A673 (cell line): Measurements from ENCODE around the gene CES3. TPM values are rescaled to one million over a fixed set of nuclear protein-coding genes. Genes with fewer than 3 reads are reported as not detected.

Experiments
- BruUV-seq: library from RNA; stranded (reverse); fragments of 400-500 nt; replicated peaks from 2 replicates; lab custom pipeline; 2021; lab: Mats Ljungman, UMichigan
- CTCF ChIA-PET: fragments of 300-600 bp; sonication (Branson Sonifier 250); formaldehyde crosslinking; loops from one replicate; lab custom pipeline; 2022; ENCODE audit warnings: antibody characterized with exemption; lab: Charles Lee
- POLR2A ChIA-PET: fragments of 300-600 bp; sonication (Branson Sonifier 250); formaldehyde crosslinking; loops from one replicate; lab custom pipeline; 2022; ENCODE audit warnings: antibody characterized with exemption; ENCODE audit not compliant: low non-redundant PET; lab: Charles Lee
- DNase-seq: peaks from one replicate; pipeline ENCODE4 v3.0.0-alpha.2; 2015; ENCODE audit warnings: low spot score
- H3K27ac ChIP-seq: fragments of 200-600 bp; sonication (generic); 2 replicates; pipeline ENCODE4 v1.5.1; 2016; ENCODE audit warnings: mixed run types, low read depth, mild to moderate bottlenecking, mixed read lengths, antibody characterized with exemption, low read length; ENCODE audit not compliant: poor library complexity, severe bottlenecking
- H3K27me3 ChIP-seq: fragments of 200-600 bp; sonication (generic); replicated peaks from 2 replicates; pipeline ENCODE4 v1.6.1; 2017; ENCODE audit warnings: mixed run types, low read depth, mild to moderate bottlenecking, mixed read lengths, antibody characterized with exemption, low read length; ENCODE audit not compliant: insufficient read depth, poor library complexity
- H3K36me3 ChIP-seq: fragments of 200-600 bp; sonication (generic); 2 replicates; pipeline ENCODE4 v1.6.1; 2016; ENCODE audit warnings: mixed run types, mild to moderate bottlenecking, mixed read lengths, antibody characterized with exemption, low read length; ENCODE audit not compliant: insufficient read depth, poor library complexity, severe bottlenecking
- H3K4me1 ChIP-seq: fragments of 200-600 bp; sonication (generic); 2 replicates; pipeline ENCODE4 v1.6.1; 2017; ENCODE audit warnings: mixed run types, mild to moderate bottlenecking, mixed read lengths, antibody characterized with exemption, low read length; ENCODE audit not compliant: insufficient read depth, poor library complexity, severe bottlenecking
- H3K4me3 ChIP-seq: fragments of 200-600 bp; sonication (generic); 2 replicates; pipeline ENCODE4 v1.5.1; 2016; ENCODE audit warnings: low read depth, mixed run types, mild to moderate bottlenecking, mixed read lengths, low read length; ENCODE audit not compliant: poor library complexity, severe bottlenecking
- H3K9me3 ChIP-seq: fragments of 200-600 bp; sonication (generic); 2 replicates; pipeline ENCODE4 v1.6.1; 2016; ENCODE audit warnings: mixed run types, low read depth, mild to moderate bottlenecking, mixed read lengths, antibody characterized with exemption, low read length; ENCODE audit not compliant: poor library complexity, severe bottlenecking
- EZH2 ChIP-seq: fragments of 200-600 bp; sonication (generic); IDR thresholded peaks from 2 replicates; pipeline ENCODE4 v1.6.1; 2017; ENCODE audit warnings: borderline replicate concordance, low read depth, mild to moderate bottlenecking, mixed read lengths, antibody characterized with exemption, low read length; ENCODE audit not compliant: poor library complexity, severe bottlenecking
- intact Hi-C: fragments of 100-400 bp; cut with micrococcal nuclease; formaldehyde crosslinking; loops from one replicate; pipeline ENCODE4 v1.10.0; 2022; ENCODE audit not compliant: unreplicated experiment
- total RNA-seq: library from RNA; stranded (reverse); gene quantifications from 2 replicates; pipeline ENCODE4 v1.2.3, GENCODE V29; 2021
- TF ChIP-seq, protein P1 (sequence below): fragments of 300-800, 200-600 bp; sonication (generic); conservative IDR thresholded peaks from 2 replicates; pipeline ENCODE4 v1.5.1; 2017; ENCODE audit warnings: low read depth, mild to moderate bottlenecking, antibody characterized with exemption, low read length, moderate library complexity, mixed read lengths

CES3 gene
- total RNA-seq, 1 experiment from 2014 or later: 3.9 TPM

GRCh38 chr16:66916518-66916917 is 44.5 kb upstream of the CES3 start:
- Histone ChIP-seq H3K27me3 (no peaks in the 10 kb centered on the region), H3K36me3 (no peaks in the 10 kb centered on the region), H3K4me1 (no peaks in the 10 kb centered on the region), H3K9me3 (no peaks in the 10 kb centered on the region), H3K4me3 (no peak overlapping the region), H3K27ac (no peak overlapping the region)
- no peak for DNase-seq
- CTCF ChIA-PET: interaction anchor here (0.7 kb wide), 1 partner anchor 22 kb away, joined by 3 read pairs; no protein-coding TSS in a partner anchor
- intact Hi-C loops: no loop called here
- POLR2A ChIA-PET: interaction anchor here (0.7 kb wide), 1 partner anchor 259 kb away, joined by 7 read pairs; no protein-coding TSS in a partner anchor
- BruUV-seq: no TSS peak
- TF ChIP-seq, protein P1, sequence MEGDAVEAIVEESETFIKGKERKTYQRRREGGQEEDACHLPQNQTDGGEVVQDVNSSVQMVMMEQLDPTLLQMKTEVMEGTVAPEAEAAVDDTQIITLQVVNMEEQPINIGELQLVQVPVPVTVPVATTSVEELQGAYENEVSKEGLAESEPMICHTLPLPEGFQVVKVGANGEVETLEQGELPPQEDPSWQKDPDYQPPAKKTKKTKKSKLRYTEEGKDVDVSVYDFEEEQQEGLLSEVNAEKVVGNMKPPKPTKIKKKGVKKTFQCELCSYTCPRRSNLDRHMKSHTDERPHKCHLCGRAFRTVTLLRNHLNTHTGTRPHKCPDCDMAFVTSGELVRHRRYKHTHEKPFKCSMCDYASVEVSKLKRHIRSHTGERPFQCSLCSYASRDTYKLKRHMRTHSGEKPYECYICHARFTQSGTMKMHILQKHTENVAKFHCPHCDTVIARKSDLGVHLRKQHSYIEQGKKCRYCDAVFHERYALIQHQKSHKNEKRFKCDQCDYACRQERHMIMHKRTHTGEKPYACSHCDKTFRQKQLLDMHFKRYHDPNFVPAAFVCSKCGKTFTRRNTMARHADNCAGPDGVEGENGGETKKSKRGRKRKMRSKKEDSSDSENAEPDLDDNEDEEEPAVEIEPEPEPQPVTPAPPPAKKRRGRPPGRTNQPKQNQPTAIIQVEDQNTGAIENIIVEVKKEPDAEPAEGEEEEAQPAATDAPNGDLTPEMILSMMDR: no peak
- no peak for TF ChIP-seq EZH2

GRCh38 chr16:66917741-66918140 is 43.3 kb upstream of the CES3 start:
- Histone ChIP-seq H3K36me3 (no peaks in the 10 kb centered on the region), H3K4me3 (no peak overlapping the region), H3K9me3 (no peaks in the 10 kb centered on the region), H3K27ac (no peak overlapping the region), H3K27me3 (no peaks in the 10 kb centered on the region), H3K4me1 (no peaks in the 10 kb centered on the region)
- TF ChIP-seq EZH2: no peak
- TF ChIP-seq, protein P1: no peak
- DNase-seq: no peak
- CTCF ChIA-PET: no interaction called here
- intact Hi-C loops: no loop called here
- no TSS peak for BruUV-seq
- POLR2A ChIA-PET: no interaction called here

- peaks cover 6% of the 10 kb centered on the region for H3K4me1 ChIP-seq
- no TSS peak for BruUV-seq
- H3K27me3 ChIP-seq: no peaks in the 10 kb centered on the region
- ChIA-PET CTCF (no interaction called here), POLR2A (no interaction called here)
- H3K36me3 ChIP-seq: no peaks in the 10 kb centered on the region
- intact Hi-C loops: no loop called here
- H3K9me3 ChIP-seq: no peaks in the 10 kb centered on the region
- no peak overlapping the region for H3K27ac ChIP-seq
- TF ChIP-seq EZH2: no peak
- TF ChIP-seq, protein P1: no peak
- no peak for DNase-seq
- H3K4me3 ChIP-seq: no peak overlapping the region
Measured at GRCh38 chr16:66918355-66918754, 42.7 kb upstream of the CES3 start.
